GM12892 (cell line): ENCODE measurements around the gene TSACC. TPM values are rescaled to one million over a fixed set of nuclear protein-coding genes. Genes with fewer than 3 reads are reported as not detected.

ENCODE experiments used
- DNase-seq: peaks from one replicate; pipeline ENCODE4 v3.0.0; 2011; ENCODE audit not compliant: insufficient read length
- FAIRE-seq: peaks from 2 replicates; lab custom pipeline; 2011; peaks lifted over from hg19 to GRCh38; lab: Jason Lieb, UNC
- POLR2A ChIP-seq: IDR thresholded peaks from 2 replicates; pipeline ENCODE4 v1.6.1; 2011; ENCODE audit warnings: low read depth, low read length, control low read depth
- POLR2AphosphoS5 ChIP-seq: IDR thresholded peaks from 2 replicates; pipeline ENCODE4 v1.6.1; 2011; ENCODE audit warnings: low read depth, low read length, control low read depth
- TAF1 ChIP-seq: IDR thresholded peaks from 2 replicates; pipeline ENCODE4 v1.6.1; 2011; ENCODE audit warnings: low read depth, mild to moderate bottlenecking, control low read depth, low read length, borderline replicate concordance
- polyA plus RNA-seq: library from polyadenylated mRNA; unstranded; fragments of >200 nt; gene quantifications from one replicate; pipeline ENCODE4 v1.2.1, GENCODE V29; 2012; ENCODE audit warnings: missing spikeins, inconsistent platforms; ENCODE audit not compliant: missing spikeins

Gene TSACC
- 0.74 TPM for polyA plus RNA-seq

- DNase-seq (peak; percentile 91), FAIRE-seq (peak; percentile 99)
- TF ChIP-seq TAF1 (peak; percentile 88), POLR2AphosphoS5 (peak; percentile 96), POLR2A (peak; percentile 94)
These were observed at the start of gene TSACC, which contains the start of gene CCT3 for GRCh38 chr1:156338180-156338976. Gene TSACC (plus strand): TSS chr1:156338526. CDS start chr1:156339758, 1,232 bp downstream. Gene CCT3 (minus strand): TSS chr1:156338292. CDS start chr1:156338184, 108 bp downstream.

DNA sequence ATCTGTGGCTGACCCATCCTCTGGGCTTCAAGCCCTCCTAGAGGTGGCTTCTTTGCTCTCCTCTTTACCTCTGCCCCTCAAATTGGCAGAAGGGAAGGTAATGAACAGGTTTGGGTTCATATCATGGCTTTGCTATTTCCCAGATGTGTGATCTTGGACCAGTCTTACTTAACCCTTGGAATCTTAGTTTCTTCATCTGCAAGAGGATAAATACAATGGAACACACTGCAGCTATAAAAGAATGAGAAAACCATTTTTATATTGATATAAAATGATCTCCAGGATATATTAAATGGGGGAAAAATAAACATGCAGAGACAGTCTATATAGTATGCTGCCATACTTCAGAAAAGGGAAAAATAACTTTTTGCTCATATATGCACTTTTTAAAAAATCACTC lies 48.5 kb upstream of the TSACC start:
- TF ChIP-seq POLR2AphosphoS5: no peak
- no peak for TF ChIP-seq POLR2A
- no peak for TF ChIP-seq TAF1
- DNase-seq (no peak), FAIRE-seq (peak; percentile 24)

GRCh38 chr1:156291226-156292061 lies 46.9 kb upstream of the TSACC start:
- DNase-seq (peak; percentile 58), FAIRE-seq (no peak)
- TF ChIP-seq POLR2A (no peak), POLR2AphosphoS5 (no peak), TAF1 (no peak)

DNA sequence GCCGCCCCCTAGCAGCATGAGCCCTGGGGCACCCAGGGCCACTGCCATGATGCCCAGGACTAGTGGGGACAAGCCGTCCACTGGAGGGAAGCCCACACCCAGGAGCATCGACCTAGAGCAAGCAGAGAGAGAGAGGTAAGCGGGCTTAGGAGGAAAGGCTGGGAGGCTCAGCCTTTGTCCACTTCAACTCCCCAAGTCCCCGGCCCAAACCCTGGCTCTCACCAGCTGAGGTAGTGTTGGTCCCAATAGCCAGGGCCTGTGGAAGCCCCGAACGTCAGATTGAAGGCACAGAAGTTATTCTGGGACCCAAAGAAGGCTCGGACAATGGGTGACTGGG lies 45.3 kb upstream of the TSACC start:
- no peak for TF ChIP-seq POLR2AphosphoS5
- TF ChIP-seq TAF1: no peak
- TF ChIP-seq POLR2A: no peak
- FAIRE-seq (no peak), DNase-seq (no peak)

- no peak for TF ChIP-seq TAF1
- no peak for DNase-seq
- FAIRE-seq: no peak
These were observed 44.4 kb upstream of the TSACC start for GRCh38 chr1:156293895-156294294.

DNA sequence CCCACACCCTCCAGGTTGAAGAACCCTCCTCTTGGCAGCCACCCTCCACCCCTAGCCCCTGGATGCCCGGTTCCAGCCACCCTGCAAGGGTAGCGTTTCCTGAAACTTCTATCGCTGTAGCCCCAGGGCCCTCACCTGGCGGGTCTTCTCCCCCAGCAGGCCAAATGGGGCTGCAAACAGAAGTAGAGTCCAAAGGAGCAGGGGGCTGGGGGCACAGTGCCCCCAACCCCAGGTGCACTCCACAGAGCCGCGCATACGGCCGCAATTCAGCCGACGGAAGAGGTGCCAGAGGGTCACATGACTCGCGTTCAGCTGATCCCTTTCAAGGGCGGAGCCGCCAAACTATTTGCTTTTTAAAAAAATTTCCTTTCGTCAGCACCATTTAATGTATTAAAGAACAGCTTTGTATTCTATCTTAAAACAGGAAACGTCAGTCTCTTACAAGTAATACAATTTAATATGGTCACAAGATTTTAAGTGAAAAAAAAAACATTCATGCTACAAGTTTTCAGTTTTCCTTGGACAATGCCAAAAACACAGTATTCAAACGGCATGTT lies 42.9 kb upstream of the TSACC start, which contains the start of gene GLMP:
Gene GLMP (minus strand): TSS at position 289 of the 557 bp plus-strand sequence. CDS start 34 bp downstream, at position 255.
- TF ChIP-seq POLR2A: peak; percentile 34; the same call in 1 of the 2 replicates
- TF ChIP-seq TAF1: no peak
- no peak for TF ChIP-seq POLR2AphosphoS5
- FAIRE-seq (no peak), DNase-seq (peak; percentile 60)

DNA sequence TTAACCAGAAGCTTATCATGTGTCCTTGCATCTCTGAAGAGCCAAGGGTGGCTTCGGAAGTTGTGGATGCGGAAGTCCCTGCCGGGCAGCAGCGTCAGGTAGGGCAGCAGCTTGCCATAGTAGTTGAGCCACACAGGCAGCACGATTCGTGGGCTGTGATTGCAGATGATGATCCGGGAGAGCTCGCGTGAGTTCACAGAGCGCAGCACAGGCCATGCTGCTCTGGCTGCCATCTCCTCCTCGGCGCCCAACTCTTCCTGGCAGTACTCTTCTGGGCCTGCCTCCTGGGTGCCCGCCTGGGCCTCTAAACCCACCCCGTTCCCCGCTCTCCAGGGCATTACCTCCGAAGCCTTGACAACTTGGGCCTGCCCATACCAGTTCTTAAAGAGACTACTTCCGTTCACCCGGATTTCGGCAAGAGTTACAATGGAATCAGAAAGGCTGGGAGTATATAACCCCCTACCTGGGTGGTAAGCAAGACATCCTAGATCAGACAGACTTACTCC lies 39.4 kb upstream of the TSACC start, which contains the start of gene VHLL:
Gene VHLL (minus strand): TSS at position 456 of the 506 bp plus-strand sequence. CDS start 118 bp downstream, at position 338.
- FAIRE-seq (no peak), DNase-seq (no peak)
- TF ChIP-seq TAF1 (no peak), POLR2A (no peak), POLR2AphosphoS5 (no peak)

DNA sequence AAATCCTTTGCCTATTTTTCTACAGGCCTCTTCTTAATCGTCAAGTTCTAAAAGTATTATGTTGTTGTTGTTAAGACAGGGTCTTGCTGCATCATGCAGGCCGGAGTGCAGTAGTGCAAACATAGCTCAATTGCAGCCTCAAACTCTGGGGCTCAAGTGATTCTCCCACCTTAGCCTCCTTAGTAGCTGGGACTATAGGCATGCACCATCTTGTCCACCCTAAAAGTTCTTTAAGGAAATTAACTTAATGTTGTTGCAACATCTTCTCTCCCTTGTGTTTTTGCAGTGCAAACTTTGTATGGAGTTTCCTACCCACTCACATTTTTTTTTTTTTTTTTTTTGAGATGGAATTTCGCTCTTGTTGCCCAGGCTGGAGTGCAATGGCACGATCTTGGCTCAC lies 35.1 kb upstream of the TSACC start:
- TF ChIP-seq POLR2AphosphoS5: no peak
- TF ChIP-seq TAF1: no peak
- no peak for TF ChIP-seq POLR2A
- FAIRE-seq (no peak), DNase-seq (no peak)

GRCh38 chr1:156305215-156305614 lies 33.1 kb upstream of the TSACC start:
- DNase-seq (no peak), FAIRE-seq (no peak)
- TF ChIP-seq TAF1: no peak
- no peak for TF ChIP-seq POLR2AphosphoS5

- FAIRE-seq: no peak
- TF ChIP-seq POLR2A (no peak), TAF1 (no peak), POLR2AphosphoS5 (no peak)
- DNase-seq: no peak
These were observed 30.2 kb upstream of the TSACC start for GRCh38 chr1:156308078-156308477.

- DNase-seq: no peak
These were observed 27.4 kb upstream of the TSACC start for GRCh38 chr1:156310962-156311361.

More at GRCh38 chr1:156310962-156311361, 27.4 kb upstream of the TSACC start:
- no peak for FAIRE-seq
- TF ChIP-seq POLR2A: no peak
- TF ChIP-seq POLR2AphosphoS5: no peak
- no peak for TF ChIP-seq TAF1
